ENCODE measurements around the gene CWC15.

The CWC15 gene

GRCh38 chr11:94975599-94975998, 2.2 kb upstream of the CWC15 start:
- TF ChIP-seq CTCF (IDR thresholded peaks at IDR 0.05; ENCODE audit: low read depth, low read length, missing control alignments), result no peak
- H3K27ac ChIP-seq, result no peak overlapping the region
- peaks cover 15% of the 10 kb centered on the region for H3K36me3 ChIP-seq (replicated peaks)
- no peaks in the 10 kb centered on the region for H3K27me3 ChIP-seq (replicated peaks)
- in situ Hi-C loops (cut with HindIII; ENCODE audit: low pct_ligation_motif_present, low sequenced_read_pairs), result no loop called here
- H3K4me3 ChIP-seq (ENCODE audit: low read depth, low read length), result no peak overlapping the region
- DNase-seq, result no peak

- peak overlapping the region; percentile 86 for H3K27ac ChIP-seq
- in situ Hi-C loops (cut with HindIII; ENCODE audit: low pct_ligation_motif_present, low sequenced_read_pairs), result no loop called here
These were observed 822 bp upstream of the CWC15 start for GRCh38 chr11:94974178-94974577.

GRCh38 chr11:94972700-94973098, 657 bp downstream of the CWC15 start:
- Histone ChIP-seq H3K27me3 (replicated peaks) (no peaks in the 10 kb centered on the region), H3K36me3 (replicated peaks) (peaks cover 35% of the 10 kb centered on the region), H3K27ac (peak overlapping the region; percentile 86), H3K4me3 (ENCODE audit: low read depth, low read length) (peak overlapping the region; percentile 81)
- no peak for TF ChIP-seq CTCF (IDR thresholded peaks at IDR 0.05; ENCODE audit: low read depth, low read length, missing control alignments)
- no peak for DNase-seq
- in situ Hi-C loops (cut with HindIII; ENCODE audit: low pct_ligation_motif_present, low sequenced_read_pairs), result no loop called here

More at GRCh38 chr11:94974178-94974577, 822 bp upstream of the CWC15 start:
- Histone ChIP-seq H3K27me3 (replicated peaks) (no peaks in the 10 kb centered on the region), H3K36me3 (replicated peaks) (peaks cover 25% of the 10 kb centered on the region), H3K4me3 (ENCODE audit: low read depth, low read length) (peak overlapping the region; percentile 81)
- TF ChIP-seq CTCF (IDR thresholded peaks at IDR 0.05; ENCODE audit: low read depth, low read length, missing control alignments), result no peak
- DNase-seq, result no peak

- in situ Hi-C loops (cut with HindIII; ENCODE audit: low pct_ligation_motif_present, low sequenced_read_pairs), result no loop called here
- peak; percentile 57 for TF ChIP-seq CTCF (IDR thresholded peaks at IDR 0.05; ENCODE audit: low read depth, low read length, missing control alignments)
- no peak overlapping the region for H3K4me3 ChIP-seq (ENCODE audit: low read depth, low read length)
- DNase-seq, result no peak
- H3K27me3 ChIP-seq (replicated peaks), result no peaks in the 10 kb centered on the region
- H3K27ac ChIP-seq, result no peak overlapping the region
- H3K36me3 ChIP-seq (replicated peaks), result peaks cover 58% of the 10 kb centered on the region
These were observed 4.9 kb downstream of the CWC15 start for GRCh38 chr11:94968334-94968958.

- H3K4me3 ChIP-seq (ENCODE audit: low read depth, low read length), result no peak overlapping the region
- TF ChIP-seq CTCF (IDR thresholded peaks at IDR 0.05; ENCODE audit: low read depth, low read length, missing control alignments), result no peak
- DNase-seq, result no peak
- peaks cover 48% of the 10 kb centered on the region for H3K36me3 ChIP-seq (replicated peaks)
- H3K27ac ChIP-seq, result no peak overlapping the region
- in situ Hi-C loops (cut with HindIII; ENCODE audit: low pct_ligation_motif_present, low sequenced_read_pairs), result no loop called here
- no peaks in the 10 kb centered on the region for H3K27me3 ChIP-seq (replicated peaks)
These were observed 8.4 kb downstream of the CWC15 start for GRCh38 chr11:94964934-94965333.

- Histone ChIP-seq H3K27ac (no peak overlapping the region), H3K36me3 (replicated peaks) (peaks cover 30% of the 10 kb centered on the region), H3K27me3 (replicated peaks) (no peaks in the 10 kb centered on the region), H3K4me3 (ENCODE audit: low read depth, low read length) (no peak overlapping the region)
- in situ Hi-C loops (cut with HindIII; ENCODE audit: low pct_ligation_motif_present, low sequenced_read_pairs), result no loop called here
- DNase-seq, result no peak
- TF ChIP-seq CTCF (IDR thresholded peaks at IDR 0.05; ENCODE audit: low read depth, low read length, missing control alignments), result no peak
These were observed 12.1 kb downstream of the CWC15 start for GRCh38 chr11:94961255-94961654.
